Lower lobe of right lung (tissue), 2 donors: ENCODE data around the gene TPCN2. TPM values are rescaled to one million over a fixed set of nuclear protein-coding genes. Genes with fewer than 3 reads are reported as not detected.

ENCODE experiments used
- ATAC-seq, 2 donors: fragments of 200-7000 bp; cut with Tn5 transposase; one replicate each; pipeline ENCODE4 v1.9.1; 2020 to 2022; ENCODE audit warnings: mild to moderate bottlenecking in 2 of 2, moderate library complexity in 2 of 2
- DNase-seq: peaks from one replicate; pipeline ENCODE4 v3.0.0-alpha.2; 2020
- H3K27ac ChIP-seq: fragments of 200-600 bp; one replicate; pipeline ENCODE4 v1.8.0; 2022
- H3K27me3 ChIP-seq: fragments of 200-600 bp; one replicate; pipeline ENCODE4 v1.8.0; 2022; ENCODE audit warnings: low read depth
- H3K36me3 ChIP-seq: fragments of 200-600 bp; one replicate; pipeline ENCODE4 v1.8.0; 2022; ENCODE audit warnings: mild to moderate bottlenecking
- H3K4me1 ChIP-seq: fragments of 200-600 bp; one replicate; pipeline ENCODE4 v1.8.0; 2022
- H3K4me3 ChIP-seq: fragments of 200-600 bp; one replicate; pipeline ENCODE4 v1.8.0; 2022; ENCODE audit warnings: mild to moderate bottlenecking
- H3K9me3 ChIP-seq: fragments of 200-600 bp; one replicate; pipeline ENCODE4 v1.8.0; 2022
- intact Hi-C: fragments of 100-400 bp; cut with DNase I; formaldehyde crosslinking; loops from one replicate; pipeline ENCODE4 v1.11.0; 2022
- total RNA-seq: library from RNA; stranded (reverse); fragmentation: NEBNext Ultra II Directional; extraction: Animal tissue kit (Norgen Biotek cat#: 25700); gene quantifications from one replicate; pipeline ENCODE4 v1.2.1, GENCODE V29; 2021
- TF ChIP-seq, protein P1 (sequence below): fragments of 200-600 bp; IDR thresholded peaks from one replicate; pipeline ENCODE4 v1.8.0; 2022; ENCODE audit warnings: antibody characterized with exemption, mild to moderate bottlenecking
- donor health status: DM: no; HTN: yes; CAD: no; lungs with severe emphysema.

TPCN2 gene
- total RNA-seq, 1 donor from 2014 or later = 18.2 TPM

DNA sequence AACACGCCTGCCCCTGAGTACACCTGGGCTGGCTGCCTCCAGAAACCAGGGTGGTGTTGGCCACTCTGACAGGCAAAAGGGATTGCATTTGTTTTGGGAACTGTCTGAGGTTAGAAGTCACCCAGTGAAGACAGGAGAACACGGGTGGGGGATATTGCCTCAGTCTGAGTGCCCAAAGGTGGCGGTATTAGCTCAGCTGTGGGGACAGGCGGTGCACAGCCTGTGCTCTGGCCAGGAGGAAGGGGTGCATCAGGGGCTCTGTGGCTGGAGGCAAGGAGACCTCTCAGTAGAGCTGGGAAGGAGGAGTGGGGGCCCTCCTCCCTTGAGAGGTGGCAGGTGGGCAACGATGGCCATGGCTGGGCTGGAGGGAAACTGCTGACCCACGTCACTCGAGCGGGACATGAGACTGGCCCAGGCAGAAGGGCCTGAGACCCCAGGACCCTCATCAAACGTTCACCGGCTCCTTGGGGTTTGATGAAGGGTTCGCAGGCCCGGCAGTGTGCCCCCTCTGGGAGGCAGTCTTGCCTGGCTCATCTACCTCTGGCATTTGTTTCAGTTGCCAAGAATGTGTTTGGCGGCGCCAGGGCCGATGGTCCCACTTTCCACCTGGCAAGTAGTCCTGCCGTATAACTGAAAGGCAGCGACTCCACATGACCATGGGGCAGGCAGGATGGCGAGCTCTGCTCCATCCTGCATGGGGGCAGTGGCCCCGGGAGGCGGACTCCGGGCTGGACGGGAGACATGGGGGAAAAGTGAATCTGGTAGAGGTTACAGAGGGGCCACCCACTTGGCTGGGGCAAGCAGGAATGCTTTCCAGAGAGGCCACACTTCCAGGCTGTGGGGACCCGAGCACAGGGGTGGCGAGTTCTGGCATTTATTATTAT is 54.2 kb downstream of the TPCN2 start:
- no peak for ATAC-seq
- no peak for DNase-seq
- no peaks in the 10 kb centered on the region for H3K9me3 ChIP-seq
- intact Hi-C loops = loop anchor here (10.0 kb wide), 1 partner anchor 552 kb away; no protein-coding TSS in a partner anchor
- no peaks in the 10 kb centered on the region for H3K27me3 ChIP-seq
- no peak overlapping the region for H3K27ac ChIP-seq
- H3K36me3 ChIP-seq = no peaks in the 10 kb centered on the region
- H3K4me3 ChIP-seq = no peak overlapping the region
- TF ChIP-seq, protein P1, sequence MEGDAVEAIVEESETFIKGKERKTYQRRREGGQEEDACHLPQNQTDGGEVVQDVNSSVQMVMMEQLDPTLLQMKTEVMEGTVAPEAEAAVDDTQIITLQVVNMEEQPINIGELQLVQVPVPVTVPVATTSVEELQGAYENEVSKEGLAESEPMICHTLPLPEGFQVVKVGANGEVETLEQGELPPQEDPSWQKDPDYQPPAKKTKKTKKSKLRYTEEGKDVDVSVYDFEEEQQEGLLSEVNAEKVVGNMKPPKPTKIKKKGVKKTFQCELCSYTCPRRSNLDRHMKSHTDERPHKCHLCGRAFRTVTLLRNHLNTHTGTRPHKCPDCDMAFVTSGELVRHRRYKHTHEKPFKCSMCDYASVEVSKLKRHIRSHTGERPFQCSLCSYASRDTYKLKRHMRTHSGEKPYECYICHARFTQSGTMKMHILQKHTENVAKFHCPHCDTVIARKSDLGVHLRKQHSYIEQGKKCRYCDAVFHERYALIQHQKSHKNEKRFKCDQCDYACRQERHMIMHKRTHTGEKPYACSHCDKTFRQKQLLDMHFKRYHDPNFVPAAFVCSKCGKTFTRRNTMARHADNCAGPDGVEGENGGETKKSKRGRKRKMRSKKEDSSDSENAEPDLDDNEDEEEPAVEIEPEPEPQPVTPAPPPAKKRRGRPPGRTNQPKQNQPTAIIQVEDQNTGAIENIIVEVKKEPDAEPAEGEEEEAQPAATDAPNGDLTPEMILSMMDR = no peak
- H3K4me1 ChIP-seq = peaks cover 25% of the 10 kb centered on the region

DNA sequence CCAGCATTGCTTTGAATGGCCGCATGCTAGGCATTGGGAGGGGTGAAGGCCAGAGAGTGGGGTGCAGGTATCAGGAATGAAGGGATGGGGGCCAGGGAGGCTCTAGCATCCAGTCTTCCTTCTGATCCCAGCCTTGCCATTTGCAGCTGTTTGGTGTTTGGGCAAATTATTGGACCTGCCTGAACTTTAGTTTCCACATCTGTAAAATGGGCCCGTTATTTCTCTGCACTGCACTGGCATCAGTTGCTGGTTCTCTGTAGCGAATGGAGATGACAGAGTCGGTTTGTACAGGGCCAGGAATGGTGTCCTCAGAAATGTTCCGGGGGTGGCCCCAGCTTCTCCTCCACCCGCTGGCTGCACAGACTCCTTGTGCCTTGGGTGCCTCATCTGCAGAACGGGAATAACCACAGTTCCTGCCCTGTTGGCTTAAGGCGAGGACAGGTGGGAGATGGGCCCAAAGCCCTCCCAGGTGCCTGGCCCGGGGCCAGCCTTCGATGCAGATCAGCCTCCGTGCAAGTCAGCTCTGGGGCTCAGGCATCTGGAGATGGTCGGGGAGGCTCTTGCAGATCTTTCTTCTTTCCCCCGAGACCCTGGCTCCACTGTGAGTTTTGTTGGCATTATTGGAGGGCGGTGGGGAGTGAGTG is 55.6 kb downstream of the TPCN2 start:
- ATAC-seq (no peak), DNase-seq (no peak)
- Histone ChIP-seq H3K9me3 (no peaks in the 10 kb centered on the region), H3K4me1 (peaks cover 25% of the 10 kb centered on the region), H3K36me3 (no peaks in the 10 kb centered on the region), H3K27ac (no peak overlapping the region), H3K4me3 (no peak overlapping the region), H3K27me3 (no peaks in the 10 kb centered on the region)
- intact Hi-C loops = loop anchor here (10.0 kb wide), 1 partner anchor 550 kb away; no protein-coding TSS in a partner anchor
- TF ChIP-seq, protein P1 = no peak

DNA sequence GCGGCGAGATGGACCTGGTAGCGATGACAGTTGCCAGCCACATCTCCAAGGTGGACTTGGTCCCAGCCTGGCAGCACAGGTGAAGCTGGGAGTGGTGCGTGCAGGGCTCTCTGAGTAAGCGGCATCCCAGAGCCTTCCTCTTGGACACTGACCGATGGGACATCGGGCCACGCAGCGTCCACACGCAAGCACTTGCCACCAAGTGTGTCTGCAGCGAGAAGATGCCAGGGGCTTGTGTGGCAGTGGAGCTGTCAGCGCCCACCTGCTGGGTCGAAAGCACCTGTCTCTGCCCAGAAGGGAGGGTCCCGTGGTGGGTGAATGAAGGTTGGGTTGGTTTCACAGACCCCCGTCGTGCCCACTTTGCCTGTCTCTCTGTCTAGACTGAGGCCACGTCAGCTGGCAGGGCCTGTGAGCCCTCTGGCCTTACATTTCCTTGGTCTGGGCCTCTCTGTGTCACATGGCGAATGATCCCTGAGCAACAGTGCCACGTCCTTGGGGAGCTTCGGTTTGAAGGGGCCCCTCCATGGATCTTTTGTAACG is 56.2 kb downstream of the TPCN2 start:
- TF ChIP-seq, protein P1 = no peak
- H3K9me3 ChIP-seq = no peaks in the 10 kb centered on the region
- no peaks in the 10 kb centered on the region for H3K36me3 ChIP-seq
- ATAC-seq = no peak
- H3K27ac ChIP-seq = no peak overlapping the region
- H3K4me3 ChIP-seq = no peak overlapping the region
- H3K4me1 ChIP-seq = peaks cover 25% of the 10 kb centered on the region
- intact Hi-C loops = loop anchor here (10.0 kb wide), 1 partner anchor 550 kb away; no protein-coding TSS in a partner anchor
- no peaks in the 10 kb centered on the region for H3K27me3 ChIP-seq
- DNase-seq = no peak

DNA sequence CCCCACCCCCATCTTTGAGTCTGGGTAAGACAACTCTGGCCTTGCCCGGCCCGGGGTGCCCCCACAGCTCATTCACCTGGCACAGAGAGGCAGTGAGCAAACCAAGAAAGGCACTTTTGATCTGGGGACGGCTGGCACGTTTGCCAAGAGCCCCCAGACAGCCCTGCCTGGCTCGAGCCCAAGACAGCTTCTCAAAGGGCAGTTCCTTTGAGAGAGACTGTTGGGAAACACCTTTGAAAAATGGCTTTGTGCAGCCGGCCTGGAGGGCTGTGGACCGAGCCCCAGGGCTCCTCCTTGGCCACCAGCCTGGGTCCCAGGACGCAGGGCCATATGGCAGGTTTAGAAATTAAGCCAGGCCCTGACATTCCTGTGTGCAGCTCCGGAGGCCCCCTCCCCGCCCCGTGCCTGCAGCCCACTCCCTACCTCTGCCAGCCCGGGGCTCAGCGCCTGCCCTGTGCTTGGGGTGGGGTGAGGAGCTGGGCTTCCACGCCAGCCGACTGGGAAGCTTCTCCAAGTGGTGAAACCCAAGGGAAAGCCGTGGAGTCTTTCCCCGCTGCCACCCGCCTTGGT is 56.8 kb downstream of the TPCN2 start:
- Histone ChIP-seq H3K4me1 (peaks cover 25% of the 10 kb centered on the region), H3K9me3 (no peaks in the 10 kb centered on the region), H3K4me3 (no peak overlapping the region), H3K36me3 (no peaks in the 10 kb centered on the region), H3K27ac (no peak overlapping the region), H3K27me3 (no peaks in the 10 kb centered on the region)
- intact Hi-C loops = loop anchor here (10.0 kb wide), 1 partner anchor 549 kb away; no protein-coding TSS in a partner anchor
- DNase-seq = no peak
- ATAC-seq = no peak
- TF ChIP-seq, protein P1 = no peak
